Mesothelial cell of epicardium (in vitro differentiated cells): ENCODE results near the gene FAM174B. TPM values are rescaled to one million over a fixed set of nuclear protein-coding genes. Genes with fewer than 3 reads are reported as not detected.

Experiments used
- DNase-seq, 2 experiments: peaks; one replicate each; pipeline ENCODE4 v3.0.0; 2021; ENCODE audit warnings: low spot score in 2 of 2; ENCODE audit not compliant: unreplicated experiment in 2 of 2
- H3K27ac Mint-ChIP-seq: 2 replicates; pipeline ENCODE4 v1.8.0; 2021; ENCODE audit warnings: mixed read lengths
- H3K27me3 Mint-ChIP-seq: 2 replicates; pipeline ENCODE4 v1.8.0; 2021; ENCODE audit warnings: low read depth, mixed read lengths
- H3K36me3 Mint-ChIP-seq: 2 replicates; pipeline ENCODE4 v1.8.0; 2021; ENCODE audit warnings: mixed read lengths
- H3K4me1 Mint-ChIP-seq: 2 replicates; pipeline ENCODE4 v1.8.0; 2021; ENCODE audit warnings: mixed read lengths
- H3K4me3 Mint-ChIP-seq: 2 replicates; pipeline ENCODE4 v1.8.0; 2021; ENCODE audit warnings: mild to moderate bottlenecking, moderate library complexity, mixed read lengths
- H3K9me3 Mint-ChIP-seq: 2 replicates; pipeline ENCODE4 v1.8.0; 2021; ENCODE audit warnings: mixed read lengths
- CTCF ChIP-seq: fragments of 200-600 bp; sonication (generic); IDR thresholded peaks from one replicate; pipeline ENCODE4 v1.5.0; 2021; ENCODE audit warnings: antibody characterized with exemption; ENCODE audit not compliant: unreplicated experiment
- total RNA-seq: library from RNA; stranded (reverse); gene quantifications from 3 replicates; pipeline ENCODE4 v1.2.1, GENCODE V29; 2021

Gene FAM174B
- total RNA-seq, 1 donor from 2014 or later = 20.7 TPM

- H3K27ac Mint-ChIP-seq = peak overlapping the region; percentile 53
- TF ChIP-seq CTCF = no peak
- H3K9me3 Mint-ChIP-seq = no peaks in the 10 kb centered on the region
- H3K36me3 Mint-ChIP-seq = no peaks in the 10 kb centered on the region
- no peak overlapping the region for H3K4me3 Mint-ChIP-seq
- peaks cover 3% of the 10 kb centered on the region for H3K27me3 Mint-ChIP-seq
- no peak for DNase-seq
- peaks cover 43% of the 10 kb centered on the region for H3K4me1 Mint-ChIP-seq
Observed at GRCh38 chr15:92665100-92665555, 9.6 kb upstream of the FAM174B start.

GRCh38 chr15:92664178-92664900, 8.8 kb upstream of the FAM174B start:
- Mint-ChIP-seq H3K27ac (no peak overlapping the region), H3K4me1 (peaks cover 41% of the 10 kb centered on the region), H3K9me3 (no peaks in the 10 kb centered on the region), H3K36me3 (no peaks in the 10 kb centered on the region), H3K27me3 (peaks cover 4% of the 10 kb centered on the region), H3K4me3 (no peak overlapping the region)
- DNase-seq = no peak
- TF ChIP-seq CTCF = no peak

GRCh38 chr15:92663250-92663951, 7.8 kb upstream of the FAM174B start:
- peaks cover 39% of the 10 kb centered on the region for H3K4me1 Mint-ChIP-seq
- no peak for TF ChIP-seq CTCF
- H3K36me3 Mint-ChIP-seq = no peaks in the 10 kb centered on the region
- H3K4me3 Mint-ChIP-seq = no peak overlapping the region
- H3K27ac Mint-ChIP-seq = no peak overlapping the region
- H3K27me3 Mint-ChIP-seq = peaks cover 4% of the 10 kb centered on the region
- no peak for DNase-seq
- no peaks in the 10 kb centered on the region for H3K9me3 Mint-ChIP-seq

- H3K36me3 Mint-ChIP-seq = no peaks in the 10 kb centered on the region
- H3K4me3 Mint-ChIP-seq = no peak overlapping the region
- peaks cover 4% of the 10 kb centered on the region for H3K27me3 Mint-ChIP-seq
- no peak overlapping the region for H3K27ac Mint-ChIP-seq
- TF ChIP-seq CTCF = no peak
- DNase-seq = no peak
- peaks cover 34% of the 10 kb centered on the region for H3K4me1 Mint-ChIP-seq
- H3K9me3 Mint-ChIP-seq = no peaks in the 10 kb centered on the region
Observed at GRCh38 chr15:92662762-92663161, 7.2 kb upstream of the FAM174B start.

GRCh38 chr15:92661956-92662355, 6.4 kb upstream of the FAM174B start:
- Mint-ChIP-seq H3K4me3 (no peak overlapping the region), H3K27ac (no peak overlapping the region), H3K9me3 (no peaks in the 10 kb centered on the region), H3K4me1 (peaks cover 26% of the 10 kb centered on the region), H3K27me3 (peaks cover 5% of the 10 kb centered on the region), H3K36me3 (no peaks in the 10 kb centered on the region)
- TF ChIP-seq CTCF = no peak
- no peak for DNase-seq
